K562 (cell line): ENCODE results near the gene ABCG2. TPM values are rescaled to one million over a fixed set of nuclear protein-coding genes. Genes with fewer than 3 reads are reported as not detected.

Source experiments
- ATAC-seq: fragments of 200-7000 bp; cut with Tn5 transposase; 3 replicates; pipeline ENCODE4 v1.9.1; 2020; ENCODE audit warnings: moderate library complexity
- BruUV-seq: library from RNA; stranded (reverse); fragments of 400-500 nt; replicated peaks from 2 replicates; lab custom pipeline; 2021; lab: Mats Ljungman, UMichigan
- CTCF ChIA-PET: fragments of 300-600 bp; formaldehyde crosslinking; extraction: SDS; loops from one replicate; lab custom pipeline; 2021; ENCODE audit warnings: low intra/inter-chr PET ratio; lab: Yijun Ruan, JAX
- POLR2A ChIA-PET: fragments of 300-600, 350-650 bp; sonication (Branson Sonifier 250); formaldehyde crosslinking; extraction: SDS; loops from one replicate; lab custom pipeline; 2021; ENCODE audit warnings: antibody characterized with exemption, inconsistent platforms; lab: Yijun Ruan, JAX
- DNase-seq, 4 experiments: peaks; one replicate each; pipeline versions ENCODE4 v3.0.0 to v3.0.0-alpha.2; 2011 to 2018; ENCODE audit warnings: low spot score in 3 of 4, mixed read lengths in 3 of 4; ENCODE audit errors: extremely low read depth in 1 of 4
- FAIRE-seq: peaks from 2 replicates; lab custom pipeline; 2011; peaks lifted over from hg19 to GRCh38; lab: Jason Lieb, UNC
- H2AFZ ChIP-seq: 2 replicates; pipeline ENCODE4 v1.6.0; 2011; ENCODE audit warnings: low read depth, low read length, control low read depth, inconsistent platforms
- H3K27ac ChIP-seq: fragments of 200-600 bp; 3 replicates; pipeline ENCODE4 v1.8.0; 2011; ENCODE audit warnings: low read depth, mild to moderate bottlenecking, control low read depth, inconsistent platforms, low read length, moderate library complexity, mixed read lengths; ENCODE audit errors: extremely low read depth
- H3K27me3 ChIP-seq, 2 experiments: fragments of 300-600 bp in 1 of 2; 2 replicates in 1 of 2; 3 replicates in 1 of 2; pipeline versions ENCODE4 v1.6.0 to v1.8.0; 2011; ENCODE audit warnings: inconsistent platforms in 2 of 2, low read length in 2 of 2, mild to moderate bottlenecking in 1 of 2, mixed read lengths in 1 of 2, moderate library complexity in 1 of 2; ENCODE audit not compliant: control insufficient read depth in 2 of 2, insufficient read depth in 2 of 2
- H3K36me3 ChIP-seq: fragments of 300-600 bp; 3 replicates; pipeline ENCODE4 v1.8.0; 2011; ENCODE audit warnings: mild to moderate bottlenecking, low read length, inconsistent platforms; ENCODE audit not compliant: control insufficient read depth, insufficient read depth
- H3K4me1 ChIP-seq, 2 experiments: fragments of 200-600 bp in 1 of 2; replicated peaks in 1 of 2; 2 replicates in 1 of 2; 3 replicates in 1 of 2; pipeline versions ENCODE4 v1.5.1 to v1.8.0; 2011; ENCODE audit warnings: inconsistent platforms in 2 of 2, low read length in 2 of 2, mild to moderate bottlenecking in 1 of 2, mixed read lengths in 1 of 2, moderate library complexity in 1 of 2; ENCODE audit not compliant: control insufficient read depth in 2 of 2, insufficient read depth in 2 of 2
- H3K4me2 ChIP-seq: 2 replicates; pipeline ENCODE4 v1.6.1; 2011; ENCODE audit warnings: low read length, control low read depth, inconsistent platforms, mixed read lengths; ENCODE audit not compliant: insufficient read depth
- H3K4me3 ChIP-seq: fragments of 200-600 bp; sonication (generic), shearing (Covaris generic); 2 replicates; pipeline ENCODE4 v1.5.1; 2016; ENCODE audit warnings: control low read depth, inconsistent platforms
- H3K79me2 ChIP-seq: fragments of 200-600 bp; 3 replicates; pipeline ENCODE4 v1.8.0; 2011; ENCODE audit warnings: low read length, inconsistent platforms; ENCODE audit not compliant: control insufficient read depth, insufficient read depth
- H3K9ac ChIP-seq, 2 experiments: 2 replicates each; pipeline versions ENCODE4 v1.6.0 to v1.6.1; 2011; ENCODE audit warnings: low read depth in 2 of 2, low read length in 2 of 2, control low read depth in 1 of 2, inconsistent platforms in 1 of 2, mild to moderate bottlenecking in 1 of 2, mixed read lengths in 1 of 2; ENCODE audit not compliant: insufficient read depth in 1 of 2
- H3K9me1 ChIP-seq: one replicate; pipeline ENCODE4 v1.6.0; 2011; ENCODE audit warnings: inconsistent platforms, mild to moderate bottlenecking, low read length, moderate library complexity; ENCODE audit not compliant: control insufficient read depth, insufficient read depth
- H3K9me3 ChIP-seq: replicated peaks from 2 replicates; pipeline ENCODE4 v1.5.1; 2011; ENCODE audit warnings: low read depth, low read length, inconsistent platforms; ENCODE audit not compliant: control insufficient read depth, insufficient read depth
- H4K20me1 ChIP-seq: replicated peaks from 2 replicates; pipeline ENCODE4 v1.6.1; 2011; ENCODE audit warnings: low read length, inconsistent platforms, mixed read lengths; ENCODE audit not compliant: control insufficient read depth, insufficient read depth
- CCNT2 ChIP-seq: IDR thresholded peaks from 2 replicates; pipeline ENCODE4 v1.6.1; 2011; ENCODE audit warnings: borderline replicate concordance, low read depth, mild to moderate bottlenecking, moderate library complexity, mixed read lengths, low read length; ENCODE audit not compliant: insufficient read length; ENCODE audit errors: extremely low read depth
- GTF2A2 ChIP-seq: IDR thresholded peaks from 2 replicates; pipeline ENCODE4 v1.6.1; 2016; ENCODE audit warnings: mild to moderate bottlenecking, missing genetic modification characterization, missing compliant biosample characterization
- NR1H2 ChIP-seq: sonication (generic); formaldehyde crosslinking; IDR thresholded peaks from 2 replicates; pipeline ENCODE4 v1.4.0; 2020; ENCODE audit warnings: mild to moderate bottlenecking, missing genetic modification reagents
- SP1 ChIP-seq: sonication (generic); formaldehyde crosslinking; IDR thresholded peaks from 2 replicates; pipeline ENCODE4 v1.8.1; 2022; ENCODE audit warnings: mild to moderate bottlenecking, missing genetic modification reagents
- SRSF1 ChIP-seq: fragments of 200-400 bp; formaldehyde crosslinking; IDR thresholded peaks from 2 replicates; pipeline ENCODE4 v1.6.1; 2017; ENCODE audit warnings: mild to moderate bottlenecking, low read depth, low read length, moderate library complexity
- TCFL5 ChIP-seq: fragments of 250-450 bp; sonication (Bioruptor Pico); conservative IDR thresholded peaks from 2 replicates; pipeline ENCODE4 v1.6.1; 2021; ENCODE audit warnings: mild to moderate bottlenecking, moderate library complexity, matching md5 sums
- U2AF2 ChIP-seq: fragments of 200-400 bp; formaldehyde crosslinking; optimal IDR thresholded peaks from 2 replicates; pipeline ENCODE3; 2017; ENCODE audit warnings: low read depth, mild to moderate bottlenecking, low read length
- ZNF764 ChIP-seq: fragments of 250-450 bp; sonication (Bioruptor Pico); IDR thresholded peaks from 2 replicates; pipeline ENCODE4 v1.4.0; 2020; ENCODE audit warnings: low read depth, mild to moderate bottlenecking, moderate library complexity
- WGBS: fragments of 100-300 bp; shearing (Covaris generic); methylation state at CpG from one replicate; pipeline ENCODE4 v1.1.6; 2016; ENCODE audit warnings: low coverage, mixed read lengths; ENCODE audit not compliant: insufficient coverage; ENCODE audit errors: missing lambda C conversion rate; 5-methylcytosine and 5-hydroxymethylcytosine counted together
- in situ Hi-C: fragments of 300-500 bp; cut with MboI; formaldehyde crosslinking; loops from 4 replicates; pipeline ENCODE4 v1.15.0; 2018; ENCODE audit warnings: inconsistent platforms, mixed read lengths
- intact Hi-C: fragments of 100-400 bp; cut with micrococcal nuclease; formaldehyde crosslinking; loops from 2 replicates; pipeline ENCODE4 v1.14.2; 2022
- polyA plus RNA-seq, 8 experiments: library from polyadenylated mRNA; depleted of rRNA in 4 of 8; stranded (reverse) in 5 of 8; unstranded in 3 of 8; fragments of >200 nt; fragmentation: Nextera tagmentation in 2 of 8; fragmentation: Illumina TruSeq in 1 of 8; extraction: Ambion mirVana in 2 of 8; extraction: Trizol in 1 of 8; gene quantifications; 2 replicates each; pipeline versions ENCODE4 v1.2.1 to v1.2.3, GENCODE V29; 2011 to 2014; ENCODE audit warnings: inconsistent platforms in 1 of 8, missing spikeins in 1 of 8
- total RNA-seq, 7 experiments: library from RNA; depleted of rRNA in 6 of 7; stranded (reverse); fragments of >200 nt in 6 of 7; fragmentation: Illumina TruSeq in 2 of 7; extraction: Trizol in 2 of 7; gene quantifications; 2 replicates each; pipeline versions ENCODE4 v1.2.1 to v1.2.3, GENCODE V29; 2011 to 2021; ENCODE audit warnings: low replicate concordance in 1 of 7
- TF ChIP-seq, protein P1 (sequence below): fragments of 250-450 bp; sonication (Bioruptor Pico); IDR thresholded peaks from 2 replicates; pipeline ENCODE4 v1.5.0; 2021; ENCODE audit warnings: mild to moderate bottlenecking, moderate library complexity
- TF ChIP-seq, protein P2 (sequence below): fragments of 450-650 bp; IDR thresholded peaks from 2 replicates; pipeline ENCODE4 v1.6.1; 2017; ENCODE audit warnings: antibody characterized with exemption
- TF ChIP-seq, protein P3 (sequence below): fragments of 450-650 bp; formaldehyde crosslinking; IDR thresholded peaks from 2 replicates; pipeline ENCODE4 v1.4.0; 2020; ENCODE audit warnings: mild to moderate bottlenecking, moderate library complexity
- TF ChIP-seq, protein P4 (sequence below): fragments of 250-450 bp; sonication (Bioruptor Pico); IDR thresholded peaks from 2 replicates; pipeline ENCODE4 v1.5.1; 2021; ENCODE audit warnings: mild to moderate bottlenecking

Gene ABCG2
- total and polyA plus RNA-seq, 9 of the 15 experiments (the other 6 are each of a cell fraction or from before 2014, with no cell fraction given), result 0.01 to 0.36 (median 0.11) TPM; not detected in 4

DNA sequence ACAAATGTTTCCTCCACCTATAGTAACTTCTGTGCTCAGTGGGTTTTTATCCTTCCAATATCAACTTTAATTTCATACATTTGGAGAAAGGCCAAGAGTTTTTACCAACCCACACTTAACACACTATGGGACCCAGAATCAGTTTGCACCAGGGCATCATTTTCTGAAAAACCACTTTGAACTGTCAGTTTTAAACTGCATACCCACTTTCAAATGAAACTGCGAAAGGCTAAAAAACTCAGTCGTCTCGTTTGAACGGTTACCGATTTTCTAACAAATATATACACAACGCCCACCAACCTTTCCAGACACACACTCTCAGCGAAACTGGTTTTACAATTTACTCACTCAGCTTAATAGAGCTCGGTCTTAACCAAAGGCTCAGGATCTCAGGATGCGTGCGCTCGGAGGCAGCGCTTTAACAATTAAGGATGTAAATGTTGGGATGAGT lies 376 bp downstream of the ABCG2 start:
- in situ Hi-C loops, result no loop called here
- no peak for DNase-seq
- Histone ChIP-seq H4K20me1 (no peaks in the 10 kb centered on the region), H3K9ac (peak overlapping the region in 1 of 2 experiments; percentile 90; a peak in 1 of 4 replicates), H3K36me3 (no peaks in the 10 kb centered on the region), H3K79me2 (no peaks in the 10 kb centered on the region), H2AFZ (peak overlapping the region; percentile 94), H3K27ac (no peak overlapping the region), H3K9me3 (no peaks in the 10 kb centered on the region), H3K4me3 (peak overlapping the region; percentile 39), H3K27me3 (peaks cover 4 to 16% of the 10 kb centered on the region in 2 experiments; a peak in 2 of 5 replicates), H3K4me2 (peak overlapping the region; percentile 83), H3K9me1 (no peaks in the 10 kb centered on the region), H3K4me1 (peaks cover 4 to 11% of the 10 kb centered on the region in 2 experiments; a peak in 3 of 5 replicates)
- peak; percentile 6 for FAIRE-seq
- intact Hi-C loops, result no loop called here
- WGBS, result 2% methylated on average over 12 of the region's 12 CpGs
- ATAC-seq, result no peak; the same call in 2 of the 3 replicates
- POLR2A ChIA-PET, result interaction anchor here (0.6 kb wide), 1 partner anchor 13 kb away, joined by 3 read pairs; no protein-coding TSS in a partner anchor
- CTCF ChIA-PET, result no interaction called here
- no TSS peak for BruUV-seq
- TF ChIP-seq ZNF764, result no peak
- TF ChIP-seq, protein P1, sequence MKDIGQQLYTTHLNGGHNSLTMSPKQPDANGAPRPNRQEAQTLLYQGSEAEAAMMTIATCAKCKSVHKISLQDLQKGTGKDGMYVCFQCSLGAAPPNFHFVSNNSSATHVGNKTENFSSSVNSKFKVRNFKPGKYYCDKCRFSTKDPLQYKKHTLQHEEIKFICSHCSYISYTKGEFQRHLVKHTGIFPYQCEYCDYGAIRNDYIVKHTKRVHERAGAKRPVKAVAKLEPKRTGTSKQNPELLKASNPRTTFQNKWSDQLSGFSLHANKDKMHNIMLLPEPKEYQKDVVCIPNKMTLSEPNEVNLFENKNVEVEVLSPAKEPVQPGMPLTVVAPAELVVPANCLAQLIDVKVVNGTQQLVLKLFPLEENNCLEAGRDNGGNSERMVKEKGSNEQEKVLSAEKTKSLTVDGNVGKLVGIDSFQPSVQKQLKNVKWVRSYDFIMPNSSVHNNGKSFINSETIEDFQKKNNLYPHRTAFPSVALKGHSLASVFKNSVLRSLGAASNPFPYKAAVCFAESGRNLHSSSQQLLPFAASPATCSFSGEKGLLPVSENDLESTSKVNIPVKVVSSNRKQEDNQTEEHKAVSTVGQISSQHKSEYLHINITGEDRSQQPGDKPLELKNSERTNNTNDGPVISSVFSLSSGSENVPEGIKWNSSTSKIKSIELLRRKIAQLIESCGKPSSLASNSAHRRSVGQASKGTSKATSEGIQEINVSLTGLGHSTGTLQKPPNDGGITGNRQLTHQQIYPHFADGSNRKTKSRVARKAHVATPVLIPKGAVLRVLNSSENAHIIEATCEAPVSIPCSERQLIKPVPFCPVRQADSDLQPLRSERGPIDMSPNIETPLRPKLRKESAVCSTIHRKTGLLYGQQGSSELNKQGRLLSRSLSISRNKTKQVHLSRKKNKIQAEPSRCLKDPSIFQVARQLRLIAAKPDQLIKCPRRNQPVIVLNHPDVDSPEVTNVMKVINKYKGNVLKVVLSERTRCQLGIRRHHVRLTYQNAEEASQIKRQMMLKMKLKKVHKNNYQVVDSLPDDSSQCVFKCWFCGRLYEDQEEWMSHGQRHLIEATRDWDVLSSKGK (CRISPR knock-in tag), result no peak
- no peak for TF ChIP-seq TCFL5 (CRISPR knock-in tag)
- TF ChIP-seq CCNT2, result no peak
- TF ChIP-seq, protein P2, sequence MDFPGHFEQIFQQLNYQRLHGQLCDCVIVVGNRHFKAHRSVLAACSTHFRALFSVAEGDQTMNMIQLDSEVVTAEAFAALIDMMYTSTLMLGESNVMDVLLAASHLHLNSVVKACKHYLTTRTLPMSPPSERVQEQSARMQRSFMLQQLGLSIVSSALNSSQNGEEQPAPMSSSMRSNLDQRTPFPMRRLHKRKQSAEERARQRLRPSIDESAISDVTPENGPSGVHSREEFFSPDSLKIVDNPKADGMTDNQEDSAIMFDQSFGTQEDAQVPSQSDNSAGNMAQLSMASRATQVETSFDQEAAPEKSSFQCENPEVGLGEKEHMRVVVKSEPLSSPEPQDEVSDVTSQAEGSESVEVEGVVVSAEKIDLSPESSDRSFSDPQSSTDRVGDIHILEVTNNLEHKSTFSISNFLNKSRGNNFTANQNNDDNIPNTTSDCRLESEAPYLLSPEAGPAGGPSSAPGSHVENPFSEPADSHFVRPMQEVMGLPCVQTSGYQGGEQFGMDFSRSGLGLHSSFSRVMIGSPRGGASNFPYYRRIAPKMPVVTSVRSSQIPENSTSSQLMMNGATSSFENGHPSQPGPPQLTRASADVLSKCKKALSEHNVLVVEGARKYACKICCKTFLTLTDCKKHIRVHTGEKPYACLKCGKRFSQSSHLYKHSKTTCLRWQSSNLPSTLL, result no peak
- TF ChIP-seq, protein P3, sequence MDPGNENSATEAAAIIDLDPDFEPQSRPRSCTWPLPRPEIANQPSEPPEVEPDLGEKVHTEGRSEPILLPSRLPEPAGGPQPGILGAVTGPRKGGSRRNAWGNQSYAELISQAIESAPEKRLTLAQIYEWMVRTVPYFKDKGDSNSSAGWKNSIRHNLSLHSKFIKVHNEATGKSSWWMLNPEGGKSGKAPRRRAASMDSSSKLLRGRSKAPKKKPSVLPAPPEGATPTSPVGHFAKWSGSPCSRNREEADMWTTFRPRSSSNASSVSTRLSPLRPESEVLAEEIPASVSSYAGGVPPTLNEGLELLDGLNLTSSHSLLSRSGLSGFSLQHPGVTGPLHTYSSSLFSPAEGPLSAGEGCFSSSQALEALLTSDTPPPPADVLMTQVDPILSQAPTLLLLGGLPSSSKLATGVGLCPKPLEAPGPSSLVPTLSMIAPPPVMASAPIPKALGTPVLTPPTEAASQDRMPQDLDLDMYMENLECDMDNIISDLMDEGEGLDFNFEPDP (CRISPR knock-in tag), result no peak
- TF ChIP-seq, protein P4, sequence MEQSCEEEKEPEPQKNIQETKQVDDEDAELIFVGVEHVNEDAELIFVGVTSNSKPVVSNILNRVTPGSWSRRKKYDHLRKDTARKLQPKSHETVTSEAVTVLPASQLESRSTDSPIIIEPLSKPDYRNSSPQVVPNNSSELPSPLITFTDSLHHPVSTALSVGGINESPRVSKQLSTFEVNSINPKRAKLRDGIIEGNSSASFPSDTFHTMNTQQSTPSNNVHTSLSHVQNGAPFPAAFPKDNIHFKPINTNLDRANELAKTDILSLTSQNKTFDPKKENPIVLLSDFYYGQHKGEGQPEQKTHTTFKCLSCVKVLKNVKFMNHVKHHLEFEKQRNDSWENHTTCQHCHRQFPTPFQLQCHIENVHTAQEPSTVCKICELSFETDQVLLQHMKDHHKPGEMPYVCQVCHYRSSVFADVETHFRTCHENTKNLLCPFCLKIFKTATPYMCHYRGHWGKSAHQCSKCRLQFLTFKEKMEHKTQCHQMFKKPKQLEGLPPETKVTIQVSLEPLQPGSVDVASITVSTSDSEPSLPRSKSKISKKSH, result no peak
- no peak for TF ChIP-seq U2AF2
- TF ChIP-seq NR1H2 (CRISPR knock-in tag), result no peak
- no peak for TF ChIP-seq SP1 (CRISPR knock-in tag)
- no peak for TF ChIP-seq GTF2A2
- TF ChIP-seq SRSF1, result no peak
